ENCODE measurements around the gene CD19.
"Not testable (repeated sequence)": the region's sequence is repeated elsewhere in the genome, so short reads cannot be mapped to it uniquely, and the experiment has no call there.

CD19 gene

DNA sequence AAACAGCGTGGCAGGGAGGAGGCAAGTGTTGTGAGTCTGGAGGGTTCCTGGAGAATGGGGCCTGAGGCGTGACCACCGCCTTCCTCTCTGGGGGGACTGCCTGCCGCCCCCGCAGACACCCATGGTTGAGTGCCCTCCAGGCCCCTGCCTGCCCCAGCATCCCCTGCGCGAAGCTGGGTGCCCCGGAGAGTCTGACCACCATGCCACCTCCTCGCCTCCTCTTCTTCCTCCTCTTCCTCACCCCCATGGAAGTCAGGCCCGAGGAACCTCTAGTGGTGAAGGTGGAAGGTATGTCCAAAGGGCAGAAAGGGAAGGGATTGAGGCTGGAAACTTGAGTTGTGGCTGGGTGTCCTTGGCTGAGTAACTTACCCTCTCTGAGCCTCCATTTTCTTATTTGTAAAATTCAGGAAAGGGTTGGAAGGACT lies at the start of gene CD19:
TSS of gene CD19 (plus strand) at position 171 of the 425 bp plus-strand sequence. CDS start at position 201, 30 bp downstream.
- DNase-seq: no peak

DNA sequence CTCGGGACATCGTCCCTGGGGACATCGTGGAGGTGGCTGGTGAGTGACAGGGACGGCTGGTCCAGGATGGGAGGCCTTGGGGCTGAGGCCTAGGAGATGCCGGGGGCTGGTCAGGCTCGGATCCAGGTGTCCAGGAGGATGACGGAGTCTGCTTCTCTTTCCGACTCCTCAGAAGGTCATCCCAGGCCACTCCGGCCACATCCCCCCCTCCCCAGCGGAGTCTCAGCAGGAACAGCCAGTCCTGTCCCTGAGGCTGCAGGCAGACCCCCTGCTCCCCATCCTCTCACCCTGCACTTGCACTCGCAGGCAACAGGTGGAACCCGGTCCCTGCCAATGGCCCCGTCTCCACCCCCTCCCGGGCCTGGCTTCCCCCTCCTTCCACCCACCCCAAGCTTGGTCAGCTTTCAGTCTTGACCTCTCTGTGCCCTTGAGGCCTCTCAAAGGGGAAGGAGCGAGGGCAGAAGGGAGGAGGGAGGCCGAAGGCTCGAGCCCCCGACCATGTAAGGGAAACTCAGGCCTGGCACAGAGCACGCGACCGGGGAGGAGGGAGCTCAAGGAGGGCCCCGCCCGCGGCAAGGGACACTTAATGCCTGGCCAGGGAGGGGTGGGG lies 49.1 kb upstream of the CD19 start:
- no peak for DNase-seq

DNA sequence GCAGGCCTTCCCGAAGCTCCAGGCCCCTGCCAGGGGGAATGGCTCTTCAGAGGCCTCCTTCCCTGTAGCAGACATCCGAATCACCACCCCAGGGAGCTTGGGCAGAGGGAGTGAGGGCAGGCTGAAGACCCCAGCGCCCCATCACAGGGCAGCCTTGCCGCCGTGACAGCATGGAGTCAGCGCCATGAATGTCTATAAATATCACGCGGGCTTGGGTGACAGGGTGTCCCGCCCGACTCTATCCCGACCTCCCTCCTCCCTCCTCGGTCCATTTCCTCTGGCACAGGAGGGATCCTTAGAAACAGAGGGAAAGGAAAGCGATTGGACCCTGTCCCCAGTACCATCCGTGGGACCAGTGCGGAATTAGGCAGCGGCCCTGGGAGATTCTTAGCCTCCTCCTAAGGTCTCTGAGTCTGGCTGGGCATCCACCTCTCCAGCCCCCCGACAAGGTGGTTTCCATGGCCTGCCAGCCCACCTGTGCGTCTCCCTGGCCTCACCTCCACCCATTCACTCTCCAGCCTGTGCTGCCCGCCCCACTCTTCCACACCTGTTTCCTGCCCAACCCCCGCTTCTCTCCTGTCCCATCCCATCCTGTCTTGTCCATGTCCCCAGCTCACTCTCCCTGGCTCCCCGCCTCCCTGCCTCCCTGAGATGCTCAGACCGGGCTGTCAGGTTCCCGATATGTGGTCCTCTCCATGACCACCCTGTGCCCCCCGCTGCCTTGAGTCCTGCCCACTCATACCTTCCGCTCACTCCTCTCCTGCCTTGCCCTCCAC lies 48.4 kb upstream of the CD19 start:
- no peak for DNase-seq

DNA sequence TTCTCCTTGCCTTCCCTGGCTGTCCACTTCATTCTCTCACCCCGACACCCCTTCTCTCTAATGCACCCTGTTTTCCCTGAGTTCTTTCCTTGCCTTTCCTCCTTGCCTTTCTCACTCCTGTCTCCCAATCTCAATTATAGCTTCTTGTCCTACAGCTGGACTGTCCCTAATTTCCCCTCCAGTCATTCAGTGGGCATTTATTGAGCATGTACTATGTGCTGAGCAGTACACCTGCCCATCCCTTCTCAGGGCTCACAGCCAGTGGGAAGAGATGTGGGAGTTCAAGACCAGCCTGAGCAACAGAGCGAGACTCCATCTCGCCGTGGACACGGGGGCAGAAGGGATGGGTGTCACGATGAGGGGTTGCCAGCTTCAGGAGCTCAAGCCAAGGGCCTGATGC lies 47.7 kb upstream of the CD19 start:
- DNase-seq: no peak

DNA sequence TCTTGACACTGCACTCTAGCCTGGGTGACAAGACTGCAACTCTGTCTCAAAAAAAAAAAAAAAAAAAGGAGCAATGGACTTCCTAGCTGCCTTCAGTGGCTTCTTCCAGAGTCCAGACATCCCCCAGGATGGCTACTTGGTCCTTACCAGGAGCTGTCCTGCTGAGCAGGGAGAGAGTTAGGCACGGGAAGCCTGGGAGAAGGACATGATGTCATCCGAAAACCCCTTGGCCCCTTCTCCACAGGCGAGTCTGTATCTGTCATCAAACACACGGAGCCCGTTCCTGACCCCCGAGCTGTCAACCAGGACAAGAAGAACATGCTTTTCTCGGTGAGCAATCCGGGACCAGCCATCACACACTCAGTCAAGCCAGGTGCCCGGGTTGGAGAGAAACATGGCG lies 44.8 kb upstream of the CD19 start:
- no peak for DNase-seq

DNA sequence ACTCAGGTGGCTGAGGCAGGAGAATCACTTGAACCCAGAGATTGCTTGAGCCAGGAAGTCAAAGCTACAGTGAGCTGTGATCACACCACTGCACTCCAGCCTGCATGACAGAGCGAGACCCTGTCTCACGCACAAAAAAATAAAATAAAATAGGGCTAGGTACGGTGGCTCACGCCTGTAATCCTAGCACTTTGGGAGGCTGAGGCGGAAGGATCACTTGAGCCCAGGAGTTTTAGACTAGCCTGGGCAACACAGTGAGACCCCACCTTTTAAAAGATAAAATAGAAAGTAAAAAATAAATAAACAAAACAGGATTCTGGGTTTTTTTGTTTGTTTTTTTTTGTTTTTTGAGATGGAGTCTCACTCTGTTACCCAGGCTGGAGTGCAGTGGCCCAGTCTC lies 41.4 kb upstream of the CD19 start:
- DNase-seq: not testable (repeated sequence)

DNA sequence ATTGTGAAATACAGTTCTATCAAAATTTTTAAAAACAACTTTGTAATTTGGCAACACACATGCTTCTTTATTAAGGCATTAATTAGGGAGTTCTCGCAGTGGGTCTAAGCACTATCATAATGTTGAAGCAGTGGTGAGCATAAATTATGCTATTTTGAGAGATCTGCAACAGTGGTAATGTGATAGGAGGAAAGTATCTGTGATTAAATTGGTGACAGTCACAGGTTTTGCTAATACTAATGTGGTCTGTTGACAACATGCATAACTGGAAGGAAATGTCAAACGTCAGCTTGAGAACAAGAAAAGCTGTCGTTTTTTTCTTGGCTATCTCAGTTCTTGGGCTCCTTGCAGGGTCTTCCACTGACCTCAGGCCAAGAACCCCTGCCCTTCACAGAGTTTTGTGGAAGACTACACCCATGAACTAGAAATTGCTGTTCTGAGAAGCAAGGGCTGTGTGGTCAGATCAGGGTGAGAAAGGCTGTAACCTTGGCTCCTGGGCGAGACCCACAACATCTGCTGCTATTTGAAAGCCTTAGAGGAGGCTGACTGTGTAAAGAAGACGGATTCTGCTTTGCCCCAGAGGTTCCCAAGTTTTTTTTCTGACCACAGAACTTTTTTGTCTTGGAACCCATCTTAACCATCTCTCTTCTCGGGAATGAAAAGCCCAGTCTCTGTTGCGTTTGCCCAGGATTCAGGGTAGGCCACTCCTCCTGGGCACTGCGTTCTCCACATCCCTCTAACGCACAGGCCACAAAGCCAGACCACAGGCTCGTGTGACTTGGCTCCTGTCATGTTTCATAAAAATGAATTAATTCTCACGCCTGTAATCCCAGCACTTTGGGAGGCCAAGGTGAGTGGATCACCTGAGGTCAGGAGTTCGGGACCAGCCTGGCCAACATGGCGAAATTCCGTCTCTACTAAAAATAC lies 39.5 kb upstream of the CD19 start:
- DNase-seq: no peak

DNA sequence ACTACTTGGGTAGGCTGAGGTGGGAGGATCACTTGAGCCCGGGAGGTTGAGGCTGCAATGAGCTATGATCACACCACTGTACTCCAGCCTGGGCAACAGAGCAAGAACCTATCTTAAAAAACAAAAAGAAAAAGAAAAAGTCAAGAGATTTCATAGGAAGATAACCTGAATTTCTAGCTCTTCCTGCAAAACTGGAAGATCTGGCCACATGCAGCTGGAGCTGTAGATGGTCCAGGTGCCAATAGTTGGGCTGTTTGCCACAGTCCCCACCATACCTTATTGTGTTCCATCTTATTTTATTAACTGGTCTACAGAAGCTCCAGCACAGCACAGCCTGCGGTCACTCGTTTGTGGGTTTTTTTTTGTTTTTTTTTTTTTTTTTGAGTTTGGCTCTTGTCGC lies 38.5 kb upstream of the CD19 start:
- no peak for DNase-seq

DNA sequence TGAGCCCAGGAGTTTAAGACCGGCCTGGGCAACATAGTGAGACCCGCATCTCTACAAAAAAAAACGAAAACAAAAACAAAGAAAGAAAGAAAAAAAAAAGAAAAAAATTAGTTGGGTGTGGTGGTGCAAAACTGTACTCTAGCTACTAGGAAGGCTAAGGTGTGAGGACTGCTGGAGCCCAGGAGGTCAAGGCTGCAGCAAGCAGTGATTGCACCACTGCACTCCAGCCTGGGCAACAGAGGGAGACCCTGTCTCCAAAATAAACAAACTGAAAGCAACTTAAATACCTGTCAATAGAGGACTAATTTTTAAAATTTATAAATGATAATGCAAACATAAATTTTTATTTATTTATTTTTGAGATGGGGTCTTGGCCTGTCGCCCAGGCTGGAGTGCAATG lies 36.2 kb upstream of the CD19 start:
- DNase-seq: no peak

DNA sequence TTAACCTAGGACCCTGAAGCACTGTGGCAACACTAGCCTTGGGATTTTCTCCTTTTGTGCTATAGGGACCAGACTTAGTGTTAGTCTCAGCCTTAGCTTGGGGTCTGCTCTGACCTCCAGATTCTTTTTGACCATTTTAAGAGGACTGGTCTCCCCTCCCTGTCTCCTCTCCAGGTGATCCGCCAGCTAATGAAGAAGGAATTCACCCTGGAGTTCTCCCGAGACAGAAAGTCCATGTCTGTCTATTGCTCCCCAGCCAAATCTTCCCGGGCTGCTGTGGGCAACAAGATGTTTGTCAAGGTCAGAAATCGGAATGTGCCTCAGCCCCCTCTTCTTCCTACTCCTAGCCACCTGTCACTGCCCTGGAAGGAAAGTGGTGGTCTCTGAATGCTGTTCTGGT lies 33.9 kb upstream of the CD19 start:
- DNase-seq: no peak

DNA sequence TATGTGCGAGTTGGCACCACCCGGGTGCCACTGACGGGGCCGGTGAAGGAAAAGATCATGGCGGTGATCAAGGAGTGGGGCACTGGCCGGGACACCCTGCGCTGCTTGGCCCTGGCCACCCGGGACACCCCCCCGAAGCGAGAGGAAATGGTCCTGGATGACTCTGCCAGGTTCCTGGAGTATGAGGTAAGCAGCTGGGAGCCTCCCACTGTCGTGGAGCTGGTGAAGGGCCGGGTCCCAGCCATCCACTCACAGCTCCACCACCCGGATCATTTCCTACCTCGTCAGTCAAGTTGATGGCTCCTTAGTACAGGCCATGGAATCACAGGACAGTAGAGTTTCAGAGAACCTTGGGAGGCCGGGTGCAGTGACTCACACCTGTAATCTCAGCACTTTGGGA lies 33.5 kb upstream of the CD19 start:
- DNase-seq: no peak

DNA sequence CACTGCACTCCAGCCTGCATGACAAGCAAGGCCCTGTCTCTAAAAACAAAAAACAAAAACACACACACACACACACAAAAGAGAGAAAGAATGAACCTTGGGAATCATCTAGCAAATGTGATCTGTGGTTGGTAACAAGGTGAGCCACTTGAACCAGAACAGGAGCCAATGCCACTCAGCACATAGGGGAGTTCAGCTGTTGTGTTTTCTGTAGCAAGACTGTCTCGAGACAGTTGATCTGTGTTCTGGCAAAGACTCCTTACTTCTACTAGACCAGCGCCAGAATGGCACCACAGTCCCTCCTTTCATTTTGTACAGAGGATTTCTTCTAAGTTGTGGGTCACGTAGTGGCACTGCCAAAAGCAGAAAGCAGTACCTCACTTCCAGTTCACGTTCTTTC lies 32.8 kb upstream of the CD19 start:
- DNase-seq: no peak

DNA sequence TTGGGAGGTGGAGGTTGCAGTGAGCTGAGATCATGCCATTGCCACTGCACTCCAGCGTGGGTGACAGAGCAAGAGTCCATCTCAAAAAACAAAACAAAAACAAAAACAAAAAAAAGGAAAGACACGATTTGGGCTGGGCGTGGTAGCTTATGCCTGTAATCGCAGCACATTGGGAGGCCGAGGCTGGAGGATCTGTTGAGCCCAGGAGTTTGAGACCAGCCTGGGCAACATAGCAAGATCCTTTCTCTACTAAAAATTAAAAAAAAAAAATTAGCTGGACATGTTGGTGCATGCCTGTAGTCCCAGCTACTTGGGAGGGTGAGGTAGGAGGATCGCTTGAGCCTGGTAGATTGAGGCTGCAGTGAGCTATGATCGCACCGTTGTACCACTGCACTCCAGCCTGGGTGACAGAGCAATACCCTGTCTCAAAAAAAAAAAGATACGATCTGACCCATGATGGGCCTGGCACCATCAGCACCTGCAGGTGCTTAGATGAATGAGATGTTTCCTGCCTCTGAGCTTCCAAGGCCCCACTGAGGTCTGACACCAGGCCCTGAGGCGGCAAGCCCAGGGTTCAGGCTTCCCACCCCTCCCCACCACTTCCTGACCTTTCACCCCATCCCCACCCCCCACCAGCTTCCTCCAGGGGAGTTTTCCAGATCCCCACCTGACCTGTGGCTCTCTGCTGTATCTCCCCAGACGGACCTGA lies 31.7 kb upstream of the CD19 start:
- DNase-seq: no peak

DNA sequence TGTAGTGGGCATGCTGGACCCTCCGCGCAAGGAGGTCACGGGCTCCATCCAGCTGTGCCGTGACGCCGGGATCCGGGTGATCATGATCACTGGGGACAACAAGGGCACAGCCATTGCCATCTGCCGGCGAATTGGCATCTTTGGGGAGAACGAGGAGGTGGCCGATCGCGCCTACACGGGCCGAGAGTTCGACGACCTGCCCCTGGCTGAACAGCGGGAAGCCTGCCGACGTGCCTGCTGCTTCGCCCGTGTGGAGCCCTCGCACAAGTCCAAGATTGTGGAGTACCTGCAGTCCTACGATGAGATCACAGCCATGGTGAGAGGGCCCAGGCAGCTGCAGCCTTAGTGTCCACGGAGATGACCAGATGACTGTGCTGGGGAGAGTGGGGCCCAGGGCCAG lies 31.2 kb upstream of the CD19 start:
- DNase-seq: no peak

DNA sequence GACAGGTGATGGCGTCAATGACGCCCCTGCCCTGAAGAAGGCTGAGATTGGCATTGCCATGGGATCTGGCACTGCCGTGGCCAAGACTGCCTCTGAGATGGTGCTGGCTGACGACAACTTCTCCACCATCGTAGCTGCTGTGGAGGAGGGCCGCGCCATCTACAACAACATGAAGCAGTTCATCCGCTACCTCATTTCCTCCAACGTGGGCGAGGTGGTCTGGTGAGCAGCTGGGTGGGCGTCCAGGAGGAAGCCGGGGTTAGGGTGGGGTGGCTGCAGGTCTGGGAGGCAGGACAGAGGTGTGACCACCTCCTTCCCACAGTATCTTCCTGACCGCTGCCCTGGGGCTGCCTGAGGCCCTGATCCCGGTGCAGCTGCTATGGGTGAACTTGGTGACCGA lies 29.9 kb upstream of the CD19 start:
- DNase-seq: no peak

DNA sequence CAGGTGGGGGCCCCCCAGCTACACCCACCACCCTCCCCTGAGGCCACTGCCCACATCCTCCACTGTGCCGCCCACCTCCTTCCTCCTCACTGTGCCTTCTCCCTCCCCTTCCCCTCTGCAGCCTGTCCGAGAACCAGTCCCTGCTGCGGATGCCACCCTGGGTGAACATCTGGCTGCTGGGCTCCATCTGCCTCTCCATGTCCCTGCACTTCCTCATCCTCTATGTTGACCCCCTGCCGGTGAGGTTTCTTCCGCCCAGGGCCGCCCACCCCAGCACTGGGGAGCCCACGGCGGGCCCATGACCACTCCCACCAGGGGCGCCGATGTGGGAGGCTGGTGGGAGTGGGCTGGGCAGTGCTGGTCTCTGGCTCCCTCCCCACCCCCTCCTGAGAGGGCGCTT lies 28.9 kb upstream of the CD19 start:
- no peak for DNase-seq

DNA sequence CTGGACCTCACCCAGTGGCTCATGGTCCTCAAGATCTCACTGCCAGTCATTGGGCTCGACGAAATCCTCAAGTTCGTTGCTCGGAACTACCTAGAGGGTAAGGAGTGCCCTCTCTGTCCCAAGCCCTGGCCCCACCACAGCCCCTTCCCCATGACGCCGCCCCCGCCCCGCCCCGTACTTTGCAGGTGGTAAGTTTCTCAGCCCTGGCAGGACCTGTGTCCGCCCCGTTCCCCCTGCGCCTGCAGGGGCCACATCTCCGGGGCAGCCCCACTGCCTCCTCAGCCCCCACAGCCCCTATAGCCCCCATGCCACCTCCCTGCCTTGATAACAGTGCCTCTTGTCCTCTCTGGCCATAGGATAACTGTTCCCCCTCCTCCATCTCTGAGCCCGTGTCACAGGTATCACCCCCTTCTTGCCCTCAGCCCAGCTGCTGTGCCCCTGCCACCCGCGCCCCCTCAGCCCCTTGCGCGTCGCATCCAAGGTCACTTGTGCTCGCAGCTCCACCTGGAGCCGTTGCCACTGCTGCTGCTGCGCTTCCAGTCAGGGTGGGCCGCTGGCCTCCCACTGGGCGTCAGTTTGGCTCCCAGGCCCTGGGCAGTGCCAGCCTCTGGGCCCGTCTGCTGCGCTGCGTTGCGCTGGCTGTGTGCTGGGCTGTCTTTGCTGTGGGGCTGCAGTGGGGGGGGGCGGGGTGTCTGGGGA lies 28.3 kb upstream of the CD19 start:
- DNase-seq: no peak

DNA sequence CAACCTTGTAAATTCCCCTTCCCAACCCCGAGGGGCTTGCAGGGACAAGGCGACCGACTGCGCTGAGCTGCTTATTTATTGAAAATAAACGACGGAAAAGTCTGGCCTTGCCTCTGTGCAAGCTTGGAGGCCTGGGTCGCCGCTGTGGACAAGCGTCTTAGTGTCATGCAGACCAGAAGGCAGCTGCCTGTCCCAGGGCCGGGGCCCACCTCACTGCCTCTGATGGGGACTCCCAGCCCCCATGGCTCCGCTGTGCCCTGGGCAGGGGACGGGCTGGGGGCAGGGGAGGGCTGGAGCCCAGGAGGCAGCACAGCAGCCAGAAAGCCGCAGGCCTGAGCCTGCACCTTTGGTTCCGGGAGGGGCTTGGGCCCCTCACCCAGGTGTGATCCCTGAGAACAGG lies 27.4 kb upstream of the CD19 start:
- no peak for DNase-seq

DNA sequence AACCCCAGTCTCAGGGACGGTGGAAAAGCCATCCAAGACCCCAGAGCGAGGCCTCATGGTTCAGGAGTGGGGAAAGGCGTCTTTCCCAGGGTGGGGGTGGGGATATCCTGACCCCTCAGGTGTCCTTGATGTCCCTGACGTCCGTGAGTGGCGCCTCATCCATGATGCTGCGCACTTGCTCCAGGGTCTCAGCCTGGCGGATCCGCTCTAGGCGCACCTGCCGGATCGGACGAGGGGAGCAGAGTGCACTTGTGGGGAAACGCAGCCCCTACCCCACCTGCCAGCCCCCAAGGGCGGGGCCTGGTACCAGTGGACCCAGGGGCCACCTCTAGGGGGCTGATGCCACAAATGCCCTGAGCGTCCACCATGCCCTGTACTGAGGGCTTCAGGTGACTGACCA lies 26.9 kb upstream of the CD19 start:
- no peak for DNase-seq

DNA sequence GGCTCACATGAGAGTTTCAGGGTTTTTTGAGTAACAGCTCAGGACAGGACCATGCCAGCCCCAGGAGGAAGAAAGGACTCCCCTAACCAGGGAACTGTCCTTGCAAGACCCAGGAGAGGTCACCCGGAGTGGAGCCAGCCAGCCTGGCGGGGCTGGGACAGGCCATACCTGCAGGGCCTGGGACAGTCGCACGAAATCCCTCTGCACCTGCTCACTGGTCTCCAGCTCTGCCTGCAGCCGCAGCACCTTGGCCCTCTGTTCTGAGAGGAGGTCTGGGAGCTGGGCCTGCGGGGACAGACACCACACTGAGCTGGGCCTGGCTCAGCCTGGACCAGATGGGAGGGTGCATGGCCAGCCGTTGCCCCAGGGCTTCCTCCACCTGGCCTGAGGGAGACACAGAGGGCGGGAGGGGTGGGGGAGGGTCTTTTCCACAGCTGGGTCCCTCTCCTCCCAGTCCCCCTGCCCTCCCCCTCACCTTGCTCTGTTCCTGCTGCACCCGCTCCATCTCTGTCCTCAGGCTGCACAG lies 26.5 kb upstream of the CD19 start:
- no peak for DNase-seq

DNA sequence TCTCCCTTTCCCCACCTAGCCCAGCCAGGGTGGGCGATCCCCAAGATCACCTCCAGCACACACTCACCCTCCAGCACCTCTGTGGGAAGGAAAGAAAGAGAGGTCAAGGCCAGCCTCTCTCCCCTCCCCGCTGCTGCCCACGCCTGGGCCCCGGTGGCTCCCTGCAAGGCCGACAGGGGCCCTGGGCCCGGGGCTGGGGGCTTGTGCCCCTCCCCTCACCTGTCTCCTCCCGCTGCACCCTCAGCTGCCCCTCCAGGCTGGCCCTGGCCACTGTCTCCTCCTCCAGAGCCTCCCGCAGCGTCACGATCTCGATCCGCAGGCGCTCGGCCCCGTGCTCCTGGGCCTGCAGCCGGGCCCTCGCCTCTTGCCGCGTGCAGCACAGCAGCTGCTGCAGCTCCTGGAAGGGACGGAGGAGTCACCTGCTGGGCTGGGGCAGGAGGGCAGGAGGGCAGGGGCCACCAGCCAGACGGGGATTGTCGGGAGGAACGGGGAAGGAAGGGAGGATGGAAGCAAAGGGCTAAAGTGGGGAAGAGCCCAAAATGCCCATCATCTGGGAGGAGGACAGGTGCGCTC lies 25.9 kb upstream of the CD19 start:
- no peak for DNase-seq

Measured in NCI-H526 (cell line).